ENCODE measurements around the gene SLC16A12.

SLC16A12 gene

GRCh38 chr10:89515031-89515841 is 20.2 kb downstream of the SLC16A12 start:
- peak; percentile 96 for FAIRE-seq
- peak; percentile 72 for DNase-seq (ENCODE audit: insufficient read length, low spot score)
- TF ChIP-seq POLR2A (IDR thresholded peaks at IDR 0.05; ENCODE audit: low read depth, low read length) = no peak

GRCh38 chr10:89513206-89513605 is 22.2 kb downstream of the SLC16A12 start:
- TF ChIP-seq POLR2A (IDR thresholded peaks at IDR 0.05; ENCODE audit: low read depth, low read length) = no peak

GRCh38 chr10:89505640-89506275 is 29.6 kb downstream of the SLC16A12 start:
- DNase-seq (ENCODE audit: insufficient read length, low spot score) = no peak
- TF ChIP-seq POLR2A (IDR thresholded peaks at IDR 0.05; ENCODE audit: low read depth, low read length) = no peak
- FAIRE-seq = no peak

More at GRCh38 chr10:89513206-89513605, 22.2 kb downstream of the SLC16A12 start:
- DNase-seq (ENCODE audit: insufficient read length, low spot score) (no peak), FAIRE-seq (no peak)

- FAIRE-seq (no peak), DNase-seq (ENCODE audit: insufficient read length, low spot score) (no peak)
- no peak for TF ChIP-seq POLR2A (IDR thresholded peaks at IDR 0.05; ENCODE audit: low read depth, low read length)
Observed at GRCh38 chr10:89504691-89505090, 30.7 kb downstream of the SLC16A12 start.

GRCh38 chr10:89503652-89504370 is 31.6 kb downstream of the SLC16A12 start:
- no peak for TF ChIP-seq POLR2A (IDR thresholded peaks at IDR 0.05; ENCODE audit: low read depth, low read length)
- DNase-seq (ENCODE audit: insufficient read length, low spot score) (no peak), FAIRE-seq (no peak)

- no peak for FAIRE-seq
- no peak for TF ChIP-seq POLR2A (IDR thresholded peaks at IDR 0.05; ENCODE audit: low read depth, low read length)
Observed at GRCh38 chr10:89503151-89503550, 32.2 kb downstream of the SLC16A12 start.

GRCh38 chr10:89502549-89502948 is 32.8 kb downstream of the SLC16A12 start:
- FAIRE-seq (peak; percentile 30), DNase-seq (ENCODE audit: insufficient read length, low spot score) (no peak)
- no peak for TF ChIP-seq POLR2A (IDR thresholded peaks at IDR 0.05; ENCODE audit: low read depth, low read length)

More at GRCh38 chr10:89503151-89503550, 32.2 kb downstream of the SLC16A12 start:
- DNase-seq (ENCODE audit: insufficient read length, low spot score) = no peak

GRCh38 chr10:89494575-89494974 is 40.8 kb downstream of the SLC16A12 start:
- DNase-seq (ENCODE audit: insufficient read length, low spot score) (no peak), FAIRE-seq (no peak)
- no peak for TF ChIP-seq POLR2A (IDR thresholded peaks at IDR 0.05; ENCODE audit: low read depth, low read length)

GRCh38 chr10:89494068-89494467 is 41.3 kb downstream of the SLC16A12 start:
- peak; percentile 79 for FAIRE-seq
- TF ChIP-seq POLR2A (IDR thresholded peaks at IDR 0.05; ENCODE audit: low read depth, low read length) = no peak

GRCh38 chr10:89491932-89492331 is 43.5 kb downstream of the SLC16A12 start:
- no peak for TF ChIP-seq POLR2A (IDR thresholded peaks at IDR 0.05; ENCODE audit: low read depth, low read length)
- DNase-seq (ENCODE audit: insufficient read length, low spot score) (no peak), FAIRE-seq (no peak)

More at GRCh38 chr10:89494068-89494467, 41.3 kb downstream of the SLC16A12 start:
- no peak for DNase-seq (ENCODE audit: insufficient read length, low spot score)

- no peak for TF ChIP-seq POLR2A (IDR thresholded peaks at IDR 0.05; ENCODE audit: low read depth, low read length)
- DNase-seq (ENCODE audit: insufficient read length, low spot score) (no peak), FAIRE-seq (no peak)
Observed at GRCh38 chr10:89490596-89491335, 44.6 kb downstream of the SLC16A12 start.

GRCh38 chr10:89482256-89482655 is 53.1 kb downstream of the SLC16A12 start:
- peak; percentile 55 for FAIRE-seq
- TF ChIP-seq POLR2A (IDR thresholded peaks at IDR 0.05; ENCODE audit: low read depth, low read length) = no peak
- DNase-seq (ENCODE audit: insufficient read length, low spot score) = no peak

GRCh38 chr10:89481662-89482061 is 53.7 kb downstream of the SLC16A12 start:
- FAIRE-seq = peak; percentile 98
- no peak for TF ChIP-seq POLR2A (IDR thresholded peaks at IDR 0.05; ENCODE audit: low read depth, low read length)
- peak; percentile 30 for DNase-seq (ENCODE audit: insufficient read length, low spot score)
